ENCODE results near the gene DCHS2. TPM values are rescaled to one million over a fixed set of nuclear protein-coding genes. Genes with fewer than 3 reads are reported as not detected.

DCHS2 gene
- total and polyA plus RNA-seq, 2 experiments from 2014 or later = 0.21 to 7.6 TPM

- TF ChIP-seq ZNF462 (CRISPR knock-in tag; IDR thresholded peaks at IDR 0.05) = no peak
Measured at GRCh38 chr4:154527308-154527707, 35.7 kb upstream of the DCHS2 start (continued).

GRCh38 chr4:154526151-154526550, 34.6 kb upstream of the DCHS2 start:
- H3K79me2 ChIP-seq (replicated peaks; ENCODE audit: insufficient read depth) = no peaks in the 10 kb centered on the region
- no peak overlapping the region for H3K4me3 ChIP-seq
- H3K27me3 ChIP-seq (ENCODE audit: insufficient read depth) = no peaks in the 10 kb centered on the region
- ATAC-seq (no peak), DNase-seq (ENCODE audit: low spot score) (no peak)
- H3K9me2 ChIP-seq (ENCODE audit: insufficient read depth) = no peaks in the 10 kb centered on the region
- Mint-ChIP-seq H3K9me3 (no peaks in the 10 kb centered on the region), H3K27ac (no peak overlapping the region), H3K4me3 (no peak overlapping the region), H3K27me3 (ENCODE audit: insufficient read depth, low read depth, poor library complexity) (peaks cover 2% of the 10 kb centered on the region), H3K36me3 (ENCODE audit: low read depth) (no peaks in the 10 kb centered on the region), H3K4me1 (peaks cover 13% of the 10 kb centered on the region)
- no peaks in the 10 kb centered on the region for H3F3A ChIP-seq (replicated peaks; ENCODE audit: low read depth)
- no peak overlapping the region for H3K4me2 ChIP-seq
- no peak overlapping the region for H3K27ac ChIP-seq (ENCODE audit: low read depth)
- H3K4me1 ChIP-seq (ENCODE audit: insufficient read depth) = no peaks in the 10 kb centered on the region
- no peaks in the 10 kb centered on the region for H3K36me3 ChIP-seq (ENCODE audit: insufficient read depth)
- H4K20me1 ChIP-seq (replicated peaks; ENCODE audit: insufficient read depth) = no peaks in the 10 kb centered on the region
- no peak overlapping the region for H2AFZ ChIP-seq
- TF ChIP-seq STAT1 (IDR thresholded peaks at IDR 0.05; ENCODE audit: unreplicated experiment) (no peak), ZNF331 (CRISPR knock-in tag; IDR thresholded peaks at IDR 0.05; ENCODE audit: low read depth) (no peak), CREB1 (CRISPR knock-in tag; IDR thresholded peaks at IDR 0.05; ENCODE audit: low read depth) (no peak), POLR2AphosphoS5 (IDR thresholded peaks at IDR 0.05; ENCODE audit: low read depth) (no peak), NANOG (IDR thresholded peaks at IDR 0.05; ENCODE audit: borderline replicate concordance) (no peak), ZNF462 (CRISPR knock-in tag; IDR thresholded peaks at IDR 0.05) (no peak), EZH2phosphoT487 (IDR thresholded peaks at IDR 0.05; ENCODE audit: unreplicated experiment) (no peak), ZNF114 (CRISPR knock-in tag; IDR thresholded peaks at IDR 0.05) (no peak)
- TF ChIP-seq, protein P1, sequence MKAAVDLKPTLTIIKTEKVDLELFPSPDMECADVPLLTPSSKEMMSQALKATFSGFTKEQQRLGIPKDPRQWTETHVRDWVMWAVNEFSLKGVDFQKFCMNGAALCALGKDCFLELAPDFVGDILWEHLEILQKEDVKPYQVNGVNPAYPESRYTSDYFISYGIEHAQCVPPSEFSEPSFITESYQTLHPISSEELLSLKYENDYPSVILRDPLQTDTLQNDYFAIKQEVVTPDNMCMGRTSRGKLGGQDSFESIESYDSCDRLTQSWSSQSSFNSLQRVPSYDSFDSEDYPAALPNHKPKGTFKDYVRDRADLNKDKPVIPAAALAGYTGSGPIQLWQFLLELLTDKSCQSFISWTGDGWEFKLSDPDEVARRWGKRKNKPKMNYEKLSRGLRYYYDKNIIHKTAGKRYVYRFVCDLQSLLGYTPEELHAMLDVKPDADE (IDR thresholded peaks at IDR 0.05) = no peak

Measured in GM23338 (cell line).